GM12873 (cell line): ENCODE data around the gene ITPR2.

Experiments used
- TF ChIP-seq, protein P1 (sequence below): IDR thresholded peaks from 2 replicates; pipeline ENCODE4 v1.5.1; 2012; ENCODE audit warnings: low read depth, mild to moderate bottlenecking, moderate library complexity, low read length, control low read depth; ENCODE audit not compliant: insufficient read depth; ENCODE audit errors: missing control alignments

The ITPR2 gene

GRCh38 chr12:26335651-26336050, 497.3 kb downstream of the ITPR2 start:
- TF ChIP-seq, protein P1, sequence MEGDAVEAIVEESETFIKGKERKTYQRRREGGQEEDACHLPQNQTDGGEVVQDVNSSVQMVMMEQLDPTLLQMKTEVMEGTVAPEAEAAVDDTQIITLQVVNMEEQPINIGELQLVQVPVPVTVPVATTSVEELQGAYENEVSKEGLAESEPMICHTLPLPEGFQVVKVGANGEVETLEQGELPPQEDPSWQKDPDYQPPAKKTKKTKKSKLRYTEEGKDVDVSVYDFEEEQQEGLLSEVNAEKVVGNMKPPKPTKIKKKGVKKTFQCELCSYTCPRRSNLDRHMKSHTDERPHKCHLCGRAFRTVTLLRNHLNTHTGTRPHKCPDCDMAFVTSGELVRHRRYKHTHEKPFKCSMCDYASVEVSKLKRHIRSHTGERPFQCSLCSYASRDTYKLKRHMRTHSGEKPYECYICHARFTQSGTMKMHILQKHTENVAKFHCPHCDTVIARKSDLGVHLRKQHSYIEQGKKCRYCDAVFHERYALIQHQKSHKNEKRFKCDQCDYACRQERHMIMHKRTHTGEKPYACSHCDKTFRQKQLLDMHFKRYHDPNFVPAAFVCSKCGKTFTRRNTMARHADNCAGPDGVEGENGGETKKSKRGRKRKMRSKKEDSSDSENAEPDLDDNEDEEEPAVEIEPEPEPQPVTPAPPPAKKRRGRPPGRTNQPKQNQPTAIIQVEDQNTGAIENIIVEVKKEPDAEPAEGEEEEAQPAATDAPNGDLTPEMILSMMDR = no peak

GRCh38 chr12:26334621-26335124, 498.3 kb downstream of the ITPR2 start:
- TF ChIP-seq, protein P1 = no peak

DNA sequence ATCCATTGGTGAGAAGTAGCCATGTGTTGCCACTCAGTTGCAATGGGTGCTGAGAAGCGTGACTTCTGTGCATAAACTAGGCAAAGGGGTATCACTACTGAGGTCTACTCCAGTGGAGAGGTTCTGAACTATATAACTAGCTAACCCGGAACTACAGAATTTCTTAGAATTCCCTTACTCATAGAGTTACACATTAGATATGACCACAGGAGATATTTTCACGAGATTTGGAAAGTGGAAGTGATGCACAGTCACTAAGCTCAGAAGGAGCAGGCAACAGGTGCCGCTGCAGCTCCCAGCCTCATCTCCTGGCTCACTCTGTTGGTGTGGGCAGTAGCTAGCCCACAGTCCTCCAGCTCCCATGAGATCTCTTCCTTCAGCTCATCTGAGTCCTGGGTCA, 501.0 kb downstream of the ITPR2 start:
- TF ChIP-seq, protein P1 = no peak

DNA sequence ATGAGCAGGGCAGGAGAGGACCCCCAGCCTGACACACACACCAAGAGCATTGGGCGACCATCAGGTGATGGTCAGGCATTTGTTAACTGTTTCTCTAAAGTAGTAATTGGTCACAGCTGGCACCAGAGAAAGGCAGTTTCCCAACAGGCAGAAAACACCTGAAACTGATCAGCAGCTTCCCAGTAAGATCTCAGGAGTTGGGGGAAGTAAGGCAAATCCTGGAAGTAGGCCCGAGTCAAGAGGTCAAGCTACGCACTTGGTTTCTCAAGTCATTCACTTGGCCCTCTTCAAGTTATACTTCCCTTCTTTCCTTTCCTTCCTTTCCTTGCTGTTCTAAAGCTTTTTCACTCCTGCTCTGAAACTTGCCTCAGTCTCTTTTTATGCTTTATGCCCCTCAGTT, 501.9 kb downstream of the ITPR2 start:
- TF ChIP-seq, protein P1 = no peak

GRCh38 chr12:26327975-26328644, 504.9 kb downstream of the ITPR2 start:
- TF ChIP-seq, protein P1 = no peak

DNA sequence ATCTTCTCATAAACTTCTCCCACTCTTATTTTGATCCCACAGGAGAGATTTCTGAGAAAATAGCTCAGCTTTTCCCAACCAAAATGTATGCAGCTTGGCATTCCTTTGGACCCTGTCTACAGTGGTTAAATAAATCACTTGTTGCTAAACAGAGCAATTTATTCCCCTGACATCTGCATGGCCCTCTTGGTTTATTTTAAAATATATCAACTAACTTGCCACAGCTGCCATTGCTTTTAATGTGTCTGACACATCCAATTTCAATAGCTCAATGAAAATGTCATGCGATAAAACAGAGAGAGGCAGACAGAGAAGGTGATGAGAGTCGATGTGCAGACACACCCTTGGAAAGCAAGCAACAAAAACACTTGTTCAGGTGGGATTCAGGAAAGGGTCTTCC, 509.3 kb downstream of the ITPR2 start:
- TF ChIP-seq, protein P1 = no peak

GRCh38 chr12:26319511-26319910, 513.5 kb downstream of the ITPR2 start:
- TF ChIP-seq, protein P1 = no peak
